ENCODE measurements around the gene FIP1L1. TPM values are rescaled to one million over a fixed set of nuclear protein-coding genes. Genes with fewer than 3 reads are reported as not detected.

The FIP1L1 gene
- total and polyA plus RNA-seq, 2 of the 13 experiments (the other 11 are each of a cell fraction or from before 2014, with no cell fraction given), result 14.9 to 69.4 TPM

GRCh38 chr4:53507671-53508286 lies 130.3 kb downstream of the FIP1L1 start (continued):
- TF ChIP-seq TAF1 (CRISPR knock-in tag; IDR thresholded peaks at IDR 0.05), result peak; percentile 54; the same call in 1 of the 2 replicates
- no peak for TF ChIP-seq SOX5 (CRISPR knock-in tag; IDR thresholded peaks at IDR 0.05; ENCODE audit: borderline replicate concordance)
- TF ChIP-seq GABPB1 (CRISPR knock-in tag; IDR thresholded peaks at IDR 0.05), result no peak
- peak; percentile 31; the same call in 1 of the 2 replicates for TF ChIP-seq ZNF768 (CRISPR knock-in tag; IDR thresholded peaks at IDR 0.05)
- peak; percentile 59; the same call in 1 of the 2 replicates for TF ChIP-seq YEATS4 (CRISPR knock-in tag; IDR thresholded peaks at IDR 0.05; ENCODE audit: borderline replicate concordance)
- 0 out of 2 replicates have a peak, but pooled peaks have one; percentile 64 for TF ChIP-seq CREB3 (CRISPR knock-in tag; IDR thresholded peaks at IDR 0.05)
- TF ChIP-seq ZNF607 (CRISPR knock-in tag; IDR thresholded peaks at IDR 0.05; ENCODE audit: borderline replicate concordance), result no peak
- TF ChIP-seq ZNF260 (CRISPR knock-in tag; IDR thresholded peaks at IDR 0.05; ENCODE audit: borderline replicate concordance, low read depth), result no peak
- no peak for TF ChIP-seq FOXK1 (CRISPR knock-in tag; IDR thresholded peaks at IDR 0.05; ENCODE audit: borderline replicate concordance, low read depth)
- TF ChIP-seq HINFP (CRISPR knock-in tag; IDR thresholded peaks at IDR 0.05; ENCODE audit: low read depth), result no peak
- 0 out of 2 replicates have a peak, but pooled peaks have one; percentile 55 for TF ChIP-seq ZNF512B (CRISPR knock-in tag; IDR thresholded peaks at IDR 0.05; ENCODE audit: borderline replicate concordance)
- TF ChIP-seq HMGXB4 (CRISPR knock-in tag; IDR thresholded peaks at IDR 0.05; ENCODE audit: borderline replicate concordance in 1 of 2, low read depth in 1 of 2), result 0 out of 4 replicates have a peak, but pooled peaks of 1 of the 2 experiments have one; percentile 35
- 0 out of 2 replicates have a peak, but pooled peaks have one; percentile 19 for TF ChIP-seq GATAD2A (CRISPR knock-in tag; IDR thresholded peaks at IDR 0.05)
- TF ChIP-seq SP5 (CRISPR knock-in tag; IDR thresholded peaks at IDR 0.05; ENCODE audit: borderline replicate concordance, low read depth), result no peak
- no peak for TF ChIP-seq ZNF3 (CRISPR knock-in tag; IDR thresholded peaks at IDR 0.05)
- TF ChIP-seq SOX13 (IDR thresholded peaks at IDR 0.05), result no peak
- no peak; a peak in 1 of 4 replicates for TF ChIP-seq SOX13 (CRISPR knock-in tag; conservative IDR thresholded peaks at IDR 0.05 in 1 of 2, IDR thresholded peaks at IDR 0.05 in 1 of 2)
- TF ChIP-seq PLSCR1 (CRISPR knock-in tag; IDR thresholded peaks at IDR 0.05; ENCODE audit: borderline replicate concordance), result no peak
- TF ChIP-seq ZNF570 (CRISPR knock-in tag; IDR thresholded peaks at IDR 0.05; ENCODE audit: borderline replicate concordance), result no peak
